Activated CD8-positive, alpha-beta memory T cell treated with anti-CD3 and anti-CD28 coated beads, Interleukin-2, amount 50 U/mL, for 4 hours (primary cell): ENCODE measurements around the gene KRTAP12-3.
"Not testable (repeated sequence)": the region's sequence is repeated elsewhere in the genome, so short reads cannot be mapped to it uniquely, and the experiment has no call there.

ENCODE experiments used
- DNase-seq: peaks from one replicate; pipeline ENCODE4 v3.0.0-alpha.2; 2020

Gene KRTAP12-3

GRCh38 chr21:44653123-44653522 is 4.6 kb upstream of the KRTAP12-3 start:
- no peak for DNase-seq

- peak; percentile 47 for DNase-seq
These were observed 3.8 kb upstream of the KRTAP12-3 start for GRCh38 chr21:44653656-44654575.

- no peak for DNase-seq
These were observed 3.1 kb upstream of the KRTAP12-3 start, which contains the start of gene KRTAP12-4 for GRCh38 chr21:44654576-44655175. Gene KRTAP12-4 (minus strand): TSS chr21:44654659. CDS start chr21:44654614, 45 bp downstream.

- no peak for DNase-seq
These were observed 864 bp upstream of the KRTAP12-3 start for GRCh38 chr21:44656868-44657267.

- DNase-seq = no peak
These were observed 794 bp downstream of the KRTAP12-3 start for GRCh38 chr21:44658541-44658910.

GRCh38 chr21:44658913-44659595 is 1.3 kb downstream of the KRTAP12-3 start:
- no peak for DNase-seq

- not testable (repeated sequence) for DNase-seq
These were observed 3.8 kb downstream of the KRTAP12-3 start for GRCh38 chr21:44661567-44661966.

GRCh38 chr21:44664691-44665090 is 7.0 kb downstream of the KRTAP12-3 start:
- DNase-seq = no peak

- no peak for DNase-seq
These were observed 8.9 kb downstream of the KRTAP12-3 start, which contains the start of gene KRTAP12-2 for GRCh38 chr21:44666401-44667320. Gene KRTAP12-2 (minus strand): TSS chr21:44666927. CDS start chr21:44666886, 41 bp downstream.

- DNase-seq = no peak
These were observed 9.9 kb downstream of the KRTAP12-3 start for GRCh38 chr21:44667612-44668011.

GRCh38 chr21:44670642-44671432 is 13.1 kb downstream of the KRTAP12-3 start:
- DNase-seq = no peak

GRCh38 chr21:44671911-44672310 is 14.2 kb downstream of the KRTAP12-3 start:
- no peak for DNase-seq

GRCh38 chr21:44677881-44678280 is 20.1 kb downstream of the KRTAP12-3 start:
- no peak for DNase-seq

- DNase-seq = no peak
These were observed 23.4 kb downstream of the KRTAP12-3 start for GRCh38 chr21:44681152-44681551.

- DNase-seq = no peak
These were observed 24.3 kb downstream of the KRTAP12-3 start, which contains the start of gene KRTAP12-1 for GRCh38 chr21:44681861-44682579. Gene KRTAP12-1 (minus strand): TSS chr21:44682163. CDS start chr21:44682123, 40 bp downstream.

- no peak for DNase-seq
These were observed 24.9 kb downstream of the KRTAP12-3 start for GRCh38 chr21:44682580-44683151.

GRCh38 chr21:44684077-44684476 is 26.3 kb downstream of the KRTAP12-3 start:
- DNase-seq = no peak

- DNase-seq = no peak
These were observed 26.8 kb downstream of the KRTAP12-3 start for GRCh38 chr21:44684483-44684882.

- not testable (repeated sequence) for DNase-seq
These were observed 27.3 kb downstream of the KRTAP12-3 start for GRCh38 chr21:44685050-44685449.
